HG03108 (cell line): ENCODE results near the gene SEMA3G.

Experiments
- ATAC-seq: cut with Tn5 transposase; IDR thresholded peaks from one replicate; pipeline ENCODE4 v1.9.1; 2021; ENCODE audit warnings: moderate library complexity; ENCODE audit not compliant: unreplicated experiment

SEMA3G gene

GRCh38 chr3:52444860-52445793 is at the start of gene SEMA3G:
Gene SEMA3G (minus strand): TSS chr3:52445103. CDS start chr3:52445027, 76 bp downstream.
- ATAC-seq, result peak; percentile 72

- no peak for ATAC-seq
Observed at GRCh38 chr3:52494445-52494844, 49.5 kb upstream of the SEMA3G start.

DNA sequence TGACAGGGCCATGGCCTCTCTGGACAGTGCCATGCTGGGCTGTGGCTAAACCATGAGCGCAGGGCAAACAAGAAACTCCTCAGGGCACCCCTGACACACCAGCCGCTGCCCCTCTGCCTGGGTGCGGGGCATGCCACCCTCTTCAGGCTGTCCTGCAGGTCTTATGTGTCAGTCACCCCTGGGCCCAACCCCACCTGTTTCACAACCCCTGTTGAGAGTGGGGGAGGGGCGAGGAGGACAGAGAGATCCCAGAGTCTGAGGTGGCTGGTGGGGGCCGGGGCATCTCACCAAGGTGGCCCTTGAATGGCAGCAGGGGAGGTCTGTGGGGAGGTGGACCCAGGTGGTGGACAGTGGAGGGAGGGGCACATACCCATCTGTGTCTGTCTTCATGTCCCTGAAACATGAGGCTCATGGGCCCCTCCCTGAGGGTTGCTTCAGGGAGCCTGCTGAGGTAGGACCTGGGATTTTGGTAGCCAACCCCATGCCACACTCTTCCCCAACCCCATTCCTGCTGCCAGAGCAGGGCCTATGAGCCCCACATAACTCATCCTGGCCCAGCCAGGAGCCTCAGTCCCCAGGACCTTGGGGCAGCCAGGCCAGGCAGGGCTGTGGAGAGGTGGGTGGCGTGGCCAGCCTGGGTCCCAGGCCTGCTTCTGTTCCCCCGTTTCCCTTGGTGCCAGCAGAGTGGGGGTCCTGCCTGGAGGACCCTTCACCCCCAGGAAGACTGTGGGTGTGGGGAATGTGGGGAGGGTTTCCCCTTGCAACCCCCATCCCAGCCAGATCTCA is 48.5 kb upstream of the SEMA3G start:
- no peak for ATAC-seq

- no peak for ATAC-seq
Observed at GRCh38 chr3:52492059-52492458, 47.2 kb upstream of the SEMA3G start.

- ATAC-seq, result no peak
Observed at GRCh38 chr3:52490939-52491526, 46.1 kb upstream of the SEMA3G start.

- ATAC-seq, result no peak
Observed at GRCh38 chr3:52490035-52490938, 45.4 kb upstream of the SEMA3G start.

GRCh38 chr3:52489453-52489852 is 44.5 kb upstream of the SEMA3G start:
- no peak for ATAC-seq

- no peak for ATAC-seq
Observed at GRCh38 chr3:52488746-52489145, 43.8 kb upstream of the SEMA3G start.

- no peak for ATAC-seq
Observed at GRCh38 chr3:52487788-52488691, 43.1 kb upstream of the SEMA3G start.

DNA sequence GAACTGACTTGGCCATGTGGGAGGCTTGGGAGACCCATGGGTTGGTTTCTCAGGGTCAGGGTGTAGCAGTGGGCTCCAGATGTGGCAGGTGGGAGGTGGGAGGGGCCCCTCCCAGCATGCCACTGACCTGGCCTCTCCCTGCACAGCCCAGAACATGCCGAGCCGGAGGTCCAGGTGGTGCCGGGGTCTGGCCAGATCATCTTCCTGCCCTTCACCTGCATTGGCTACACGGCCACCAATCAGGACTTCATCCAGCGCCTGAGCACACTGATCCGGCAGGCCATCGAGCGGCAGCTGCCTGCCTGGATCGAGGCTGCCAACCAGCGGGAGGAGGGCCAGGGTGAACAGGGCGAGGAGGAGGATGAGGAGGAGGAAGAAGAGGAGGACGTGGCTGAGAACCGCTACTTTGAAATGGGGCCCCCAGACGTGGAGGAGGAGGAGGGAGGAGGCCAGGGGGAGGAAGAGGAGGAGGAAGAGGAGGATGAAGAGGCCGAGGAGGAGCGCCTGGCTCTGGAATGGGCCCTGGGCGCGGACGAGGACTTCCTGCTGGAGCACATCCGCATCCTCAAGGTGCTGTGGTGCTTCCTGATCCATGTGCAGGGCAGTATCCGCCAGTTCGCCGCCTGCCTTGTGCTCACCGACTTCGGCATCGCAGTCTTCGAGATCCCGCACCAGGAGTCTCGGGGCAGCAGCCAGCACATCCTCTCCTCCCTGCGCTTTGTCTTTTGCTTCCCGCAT is 42.3 kb upstream of the SEMA3G start:
- no peak for ATAC-seq

GRCh38 chr3:52484680-52485461 is 40.0 kb upstream of the SEMA3G start:
- ATAC-seq, result no peak

- ATAC-seq, result no peak
Observed at GRCh38 chr3:52483577-52484381, 38.9 kb upstream of the SEMA3G start.

DNA sequence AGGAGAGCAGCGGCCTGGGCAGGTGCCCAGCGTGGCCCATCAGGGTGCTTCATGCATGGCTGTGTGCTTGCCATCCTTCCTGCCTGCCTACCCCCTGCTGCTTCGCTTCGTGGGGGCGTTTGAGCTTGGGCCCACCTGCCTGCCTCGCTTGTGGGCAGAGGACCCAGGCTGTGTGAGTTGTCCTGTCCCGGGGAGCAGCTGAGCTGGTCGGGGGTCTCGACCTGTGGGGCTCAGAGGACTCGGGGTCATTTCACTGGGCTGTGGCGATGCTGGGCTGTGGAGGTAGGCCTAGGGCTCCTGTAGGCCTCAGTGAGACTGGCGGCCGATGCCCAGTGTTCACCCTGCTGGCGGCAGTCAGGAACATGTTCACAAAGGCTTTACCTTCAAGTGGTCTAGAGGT is 38.2 kb upstream of the SEMA3G start:
- ATAC-seq, result no peak

- ATAC-seq, result no peak
Observed at GRCh38 chr3:52481819-52482521, 37.1 kb upstream of the SEMA3G start.

DNA sequence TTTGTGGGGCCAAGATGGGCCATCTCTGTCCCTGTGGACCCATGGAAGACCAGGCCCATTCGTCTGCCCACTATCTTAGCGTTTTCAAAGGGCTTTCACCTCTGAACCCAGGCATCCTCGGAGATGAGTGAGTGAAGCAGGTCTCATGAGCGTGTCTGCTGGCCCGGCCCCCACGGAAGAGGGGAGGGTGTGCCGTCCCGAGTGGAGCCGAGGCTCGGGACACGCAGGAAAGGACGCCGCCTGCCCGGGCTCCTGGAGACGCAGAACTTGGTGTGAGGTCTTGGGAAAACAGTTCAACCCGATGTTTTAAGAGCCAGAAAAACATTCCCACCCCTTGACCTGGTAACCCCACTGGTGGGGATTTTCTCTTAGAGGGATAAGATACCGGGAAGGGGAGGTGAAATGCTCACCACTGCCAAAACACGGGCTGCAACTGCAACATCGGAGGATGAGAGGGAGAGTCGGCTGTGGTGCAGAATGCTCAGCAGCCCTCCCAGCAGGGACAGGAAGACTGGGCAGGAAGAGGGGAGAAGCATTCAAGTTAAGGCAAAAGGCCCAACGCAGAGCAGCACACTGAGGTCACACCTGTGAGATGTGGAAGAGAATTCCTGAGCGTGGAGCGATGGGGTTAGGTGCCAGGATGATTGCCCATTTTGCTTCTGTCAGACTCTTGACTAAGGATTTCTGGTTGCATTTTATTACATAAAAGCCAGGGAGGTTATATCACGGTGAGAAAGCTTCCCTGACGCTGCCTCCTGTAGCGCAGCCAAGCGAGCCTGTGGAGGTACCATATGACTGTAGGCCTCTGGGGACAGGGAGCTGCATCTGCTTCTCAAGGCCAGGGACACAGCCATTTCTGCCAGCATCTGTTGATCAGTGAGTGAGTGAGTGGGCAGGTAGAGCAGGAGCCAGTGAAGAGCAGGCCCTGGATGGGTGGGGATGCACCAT is 36.1 kb upstream of the SEMA3G start:
- no peak for ATAC-seq
